IMR-90 (cell line): ENCODE data around the gene INSYN1. TPM values are rescaled to one million over a fixed set of nuclear protein-coding genes. Genes with fewer than 3 reads are reported as not detected.
A peak's percentile ranks its signal among the peaks of the same experiment; 100 is the strongest.

ENCODE experiments used
- ATAC-seq: fragments of 200-7000 bp; cut with Tn5 transposase; 2 replicates; pipeline ENCODE4 v1.9.1; 2020; ENCODE audit warnings: low read depth, mild to moderate bottlenecking, moderate library complexity
- BruUV-seq: library from RNA; stranded (reverse); fragments of 400-500 nt; replicated peaks from 2 replicates; lab custom pipeline; 2021; lab: Mats Ljungman, UMichigan
- CTCF ChIA-PET: fragments of 300-600 bp; formaldehyde crosslinking; extraction: SDS; loops from one replicate; lab custom pipeline; 2021; ENCODE audit warnings: antibody characterized with exemption; lab: Yijun Ruan, JAX
- POLR2A ChIA-PET: fragments of 300-600 bp; sonication (Branson Sonifier 250); formaldehyde crosslinking; loops from one replicate; lab custom pipeline; 2022; ENCODE audit warnings: antibody characterized with exemption; ENCODE audit not compliant: unreplicated experiment; lab: Charles Lee
- DNase-seq: peaks from one replicate; pipeline ENCODE4 v3.0.0; 2013
- H2AFZ ChIP-seq: replicated peaks from 2 replicates; pipeline ENCODE3; 2013; ENCODE audit warnings: low read length, mild to moderate bottlenecking; ENCODE audit not compliant: poor library complexity
- H2AK5ac ChIP-seq: 2 replicates; pipeline ENCODE4 v1.6.1; 2013; ENCODE audit warnings: low read depth, low read length, inconsistent platforms
- H2AK9ac ChIP-seq: replicated peaks from 2 replicates; pipeline ENCODE3; 2013; ENCODE audit warnings: mild to moderate bottlenecking, low read depth, low read length, moderate library complexity; ENCODE audit not compliant: poor library complexity
- H2BK120ac ChIP-seq: 2 replicates; pipeline ENCODE4 v1.6.1; 2013; ENCODE audit warnings: low read depth, low read length, inconsistent platforms
- H2BK15ac ChIP-seq: 3 replicates; pipeline ENCODE4 v1.6.1; 2013; ENCODE audit warnings: low read depth, low read length, inconsistent platforms
- H2BK20ac ChIP-seq: 2 replicates; pipeline ENCODE4 v1.6.1; 2013; ENCODE audit warnings: low read depth, mild to moderate bottlenecking, inconsistent platforms, low read length, moderate library complexity
- H2BK5ac ChIP-seq: 2 replicates; pipeline ENCODE4 v1.6.1; 2013; ENCODE audit warnings: mild to moderate bottlenecking, low read depth, low read length, inconsistent platforms; ENCODE audit not compliant: poor library complexity, severe bottlenecking
- H3K14ac ChIP-seq: replicated peaks from 2 replicates; pipeline ENCODE4 v1.6.1; 2013; ENCODE audit warnings: low read depth, low read length, inconsistent platforms
- H3K18ac ChIP-seq: 2 replicates; pipeline ENCODE4 v1.6.1; 2013; ENCODE audit warnings: low read depth, low read length, control low read depth
- H3K23ac ChIP-seq: 2 replicates; pipeline ENCODE4 v1.6.1; 2013; ENCODE audit warnings: low read depth, low read length, inconsistent platforms
- H3K27ac ChIP-seq: 2 replicates; pipeline ENCODE4 v1.5.1; 2013; ENCODE audit warnings: mild to moderate bottlenecking, control low read depth, low read length; ENCODE audit not compliant: insufficient read depth
- H3K27me3 ChIP-seq: 2 replicates; pipeline ENCODE4 v1.6.1; 2013; ENCODE audit warnings: low read length; ENCODE audit not compliant: control insufficient read depth, insufficient read depth
- H3K36me3 ChIP-seq: 2 replicates; pipeline ENCODE4 v1.6.1; 2013; ENCODE audit warnings: low read length, mixed read lengths; ENCODE audit not compliant: control insufficient read depth, insufficient read depth
- H3K4ac ChIP-seq: 2 replicates; pipeline ENCODE4 v1.6.1; 2013; ENCODE audit warnings: low read depth, low read length, inconsistent platforms
- H3K4me1 ChIP-seq: 2 replicates; pipeline ENCODE4 v1.6.1; 2013; ENCODE audit warnings: low read length, mixed read lengths; ENCODE audit not compliant: control insufficient read depth, insufficient read depth
- H3K4me2 ChIP-seq: 2 replicates; pipeline ENCODE4 v1.6.1; 2013; ENCODE audit warnings: low read depth, mild to moderate bottlenecking, control low read depth, low read length, moderate library complexity
- H3K4me3 ChIP-seq: 2 replicates; pipeline ENCODE4 v1.5.1; 2013; ENCODE audit warnings: low read depth, mild to moderate bottlenecking, control low read depth, low read length, moderate library complexity; ENCODE audit not compliant: insufficient read depth
- H3K56ac ChIP-seq: 2 replicates; pipeline ENCODE4 v1.6.1; 2013; ENCODE audit warnings: low read length, inconsistent platforms; ENCODE audit not compliant: insufficient read depth; ENCODE audit errors: extremely low read depth
- H3K79me1 ChIP-seq, 2 experiments: 2 replicates each; pipeline ENCODE4 v1.6.1; 2013; ENCODE audit warnings: low read length in 2 of 2, inconsistent platforms in 1 of 2, low read depth in 1 of 2
- H3K9ac ChIP-seq: 2 replicates; pipeline ENCODE4 v1.6.1; 2013; ENCODE audit warnings: low read depth, low read length, control low read depth
- H3K9me1 ChIP-seq: 2 replicates; pipeline ENCODE4 v1.6.1; 2013; ENCODE audit warnings: low read length, inconsistent platforms; ENCODE audit not compliant: insufficient read depth
- H3K9me3 ChIP-seq: 2 replicates; pipeline ENCODE4 v1.6.1; 2013; ENCODE audit warnings: low read length; ENCODE audit not compliant: control insufficient read depth, insufficient read depth
- H4K20me1 ChIP-seq: 2 replicates; pipeline ENCODE4 v1.6.1; 2013; ENCODE audit warnings: low read length, inconsistent platforms; ENCODE audit not compliant: insufficient read depth
- H4K5ac ChIP-seq: 2 replicates; pipeline ENCODE4 v1.6.1; 2013; ENCODE audit warnings: mild to moderate bottlenecking, low read depth, low read length, control low read depth
- H4K8ac ChIP-seq, 2 experiments: 2 replicates each; pipeline ENCODE4 v1.6.1; 2013; ENCODE audit warnings: low read depth in 2 of 2, low read length in 2 of 2, control low read depth in 1 of 2, inconsistent platforms in 1 of 2
- H4K91ac ChIP-seq: 2 replicates; pipeline ENCODE4 v1.6.1; 2013; ENCODE audit warnings: low read depth, low read length, inconsistent platforms; ENCODE audit not compliant: insufficient read depth
- BHLHE40 ChIP-seq: fragments of 150-350 bp; IDR thresholded peaks from 2 replicates; pipeline ENCODE4 v1.6.1; 2016; ENCODE audit warnings: mild to moderate bottlenecking, low read depth, low read length
- CEBPB ChIP-seq: IDR thresholded peaks from 2 replicates; pipeline ENCODE4 v1.6.1; 2012; ENCODE audit warnings: low read depth, low read length, improper control_type of control experiment
- FOS ChIP-seq: fragments of 150-350 bp; IDR thresholded peaks from 2 replicates; pipeline ENCODE4 v1.6.1; 2016; ENCODE audit warnings: low read depth, low read length
- MAZ ChIP-seq: IDR thresholded peaks from 2 replicates; pipeline ENCODE4 v1.6.1; 2012; ENCODE audit warnings: low read depth, mild to moderate bottlenecking, low read length, improper control_type of control experiment, moderate library complexity, borderline replicate concordance
- POLR2A ChIP-seq: IDR thresholded peaks from 2 replicates; pipeline ENCODE4 v1.6.1; 2012; ENCODE audit warnings: mild to moderate bottlenecking, low read depth, low read length
- RAD21 ChIP-seq: IDR thresholded peaks from 2 replicates; pipeline ENCODE4 v1.6.1; 2012; ENCODE audit warnings: low read length, improper control_type of control experiment
- RFX5 ChIP-seq: IDR thresholded peaks from 2 replicates; pipeline ENCODE4 v1.8.0; 2012; ENCODE audit warnings: low read depth, mild to moderate bottlenecking, low read length, moderate library complexity
- SMC3 ChIP-seq: fragments of 150-350 bp; IDR thresholded peaks from 2 replicates; pipeline ENCODE4 v1.6.1; 2016; ENCODE audit warnings: low read depth, mild to moderate bottlenecking, antibody characterized with exemption, low read length, moderate library complexity
- WGBS, 2 experiments: methylation state at CpG; one replicate each; pipeline versions ENCODE4 v1.1.5 to v1.1.7; 2013; ENCODE audit warnings: missing lambda C conversion rate in 2 of 2; ENCODE audit not compliant: insufficient read length in 1 of 2; ENCODE audit errors: extremely low coverage in 2 of 2; 5-methylcytosine and 5-hydroxymethylcytosine counted together
- dilution Hi-C: fragments of 300-500 bp; cut with HindIII; formaldehyde crosslinking; loops from one replicate; pipeline ENCODE4 v1.14.3; 2018; ENCODE audit warnings: low sequenced_read_pairs; ENCODE audit not compliant: unreplicated experiment
- in situ Hi-C: fragments of 300-500 bp; cut with MboI; formaldehyde crosslinking; loops from 3 replicates; pipeline ENCODE4 v1.14.3; 2019; ENCODE audit warnings: low sequenced_read_pairs, inconsistent platforms, mixed read lengths
- intact Hi-C: fragments of 100-400 bp; cut with micrococcal nuclease; formaldehyde crosslinking; loops from 2 replicates; pipeline ENCODE4 v1.10.0; 2022
- polyA plus RNA-seq, 3 experiments: library from polyadenylated mRNA; depleted of rRNA; stranded (reverse); fragments of >200 nt; gene quantifications; 2 replicates each; pipeline ENCODE4 v1.2.3, GENCODE V29; 2012; ENCODE audit warnings: low replicate concordance in 1 of 3
- total RNA-seq: library from RNA; depleted of rRNA; stranded (reverse); fragments of >200 nt; gene quantifications from 2 replicates; pipeline ENCODE4 v1.2.3, GENCODE V29; 2012
- TF ChIP-seq, protein P1 (sequence below): fragments of 150-350 bp; IDR thresholded peaks from 2 replicates; pipeline ENCODE4 v1.6.1; 2016; ENCODE audit warnings: low read depth, mild to moderate bottlenecking, low read length, moderate library complexity, borderline replicate concordance
- TF ChIP-seq, protein P2 (sequence below): conservative IDR thresholded peaks from 2 replicates; pipeline ENCODE4 v1.5.1; 2012; ENCODE audit warnings: mild to moderate bottlenecking, low read depth, low read length, improper control_type of control experiment

The INSYN1 gene
- total and polyA plus RNA-seq, 2 of the 4 experiments (the other 2 are of a cell fraction) = 0.18 to 0.34 TPM

DNA sequence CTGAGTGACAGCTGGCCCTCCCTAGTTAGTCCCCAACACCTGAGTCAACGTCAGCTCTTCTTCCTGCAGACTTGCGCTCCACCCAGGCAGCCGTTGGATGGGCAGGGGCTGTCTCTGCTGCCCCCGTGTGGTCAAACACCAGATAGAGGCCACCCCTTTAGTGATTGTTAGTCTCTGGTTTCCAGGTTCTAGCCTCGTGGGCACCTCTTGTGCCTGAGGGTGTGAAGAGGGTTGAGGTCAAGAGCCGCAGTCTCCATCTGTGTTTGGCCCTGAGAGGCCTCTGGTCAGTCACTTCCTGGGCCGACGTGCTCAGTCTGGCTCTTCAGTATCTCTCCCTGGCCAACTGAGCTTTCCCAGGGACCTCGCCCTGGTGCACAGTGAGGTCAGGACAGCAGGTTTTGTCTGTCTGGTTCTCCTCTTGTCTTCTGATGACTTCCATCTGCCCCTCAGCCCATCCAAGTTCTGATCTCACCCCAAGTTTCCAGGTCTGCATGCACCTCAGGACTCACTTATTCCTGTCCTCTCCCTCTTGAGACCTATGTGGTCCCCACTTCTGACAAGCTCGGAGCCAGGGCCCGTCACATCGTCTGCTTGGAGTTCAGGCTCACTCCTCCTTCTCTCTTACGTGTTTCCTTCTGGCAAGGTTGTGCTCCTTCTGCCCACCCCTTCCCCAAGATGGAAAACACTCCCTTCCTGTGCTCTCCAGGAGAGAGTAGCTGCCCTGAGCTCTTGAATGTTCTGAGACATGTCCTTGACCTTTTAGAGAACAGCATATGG is 48.1 kb downstream of the INSYN1 start:
- in situ Hi-C loops = loop anchor here (10.0 kb wide), 1 partner anchor 400 kb away; no protein-coding TSS in a partner anchor

More for the DNA sequence above, 48.1 kb downstream of the INSYN1 start:
- Histone ChIP-seq H3K27me3 (no peaks in the 10 kb centered on the region), H3K4ac (no peak overlapping the region), H2BK15ac (no peak overlapping the region), H3K14ac (no peak overlapping the region), H3K36me3 (peaks cover 63% of the 10 kb centered on the region), H2BK5ac (no peak overlapping the region), H3K4me1 (no peaks in the 10 kb centered on the region), H4K91ac (no peak overlapping the region), H3K56ac (no peak overlapping the region), H4K5ac (no peak overlapping the region), H2AK5ac (no peak overlapping the region), H3K4me3 (no peak overlapping the region), H4K20me1 (peaks cover 55% of the 10 kb centered on the region), H3K23ac (no peak overlapping the region), H2AFZ (no peak overlapping the region), H2BK120ac (no peak overlapping the region), H3K9me1 (peaks cover 5% of the 10 kb centered on the region), H3K27ac (no peak overlapping the region), H3K9ac (no peak overlapping the region), H3K79me1 (peaks cover 22 to 76% of the 10 kb centered on the region in 2 experiments), H3K18ac (no peak overlapping the region), H2BK20ac (no peak overlapping the region), H2AK9ac (no peak overlapping the region), H3K9me3 (no peaks in the 10 kb centered on the region), H4K8ac (no peak overlapping the region), H3K4me2 (no peak overlapping the region)
- ChIA-PET POLR2A (no interaction called here), CTCF (interaction anchor here (0.8 to 2.3 kb wide), 3 partner anchors 18 to 70 kb away, joined by 3 to 14 read pairs (median 4); no protein-coding TSS in a partner anchor)
- TF ChIP-seq RAD21 (peak; percentile 66), FOS (no peak), SMC3 (peak; percentile 72), POLR2A (no peak), RFX5 (no peak), BHLHE40 (no peak), CEBPB (no peak), MAZ (no peak)
- TF ChIP-seq, protein P1, sequence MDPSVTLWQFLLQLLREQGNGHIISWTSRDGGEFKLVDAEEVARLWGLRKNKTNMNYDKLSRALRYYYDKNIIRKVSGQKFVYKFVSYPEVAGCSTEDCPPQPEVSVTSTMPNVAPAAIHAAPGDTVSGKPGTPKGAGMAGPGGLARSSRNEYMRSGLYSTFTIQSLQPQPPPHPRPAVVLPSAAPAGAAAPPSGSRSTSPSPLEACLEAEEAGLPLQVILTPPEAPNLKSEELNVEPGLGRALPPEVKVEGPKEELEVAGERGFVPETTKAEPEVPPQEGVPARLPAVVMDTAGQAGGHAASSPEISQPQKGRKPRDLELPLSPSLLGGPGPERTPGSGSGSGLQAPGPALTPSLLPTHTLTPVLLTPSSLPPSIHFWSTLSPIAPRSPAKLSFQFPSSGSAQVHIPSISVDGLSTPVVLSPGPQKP = no peak
- TF ChIP-seq, protein P2, sequence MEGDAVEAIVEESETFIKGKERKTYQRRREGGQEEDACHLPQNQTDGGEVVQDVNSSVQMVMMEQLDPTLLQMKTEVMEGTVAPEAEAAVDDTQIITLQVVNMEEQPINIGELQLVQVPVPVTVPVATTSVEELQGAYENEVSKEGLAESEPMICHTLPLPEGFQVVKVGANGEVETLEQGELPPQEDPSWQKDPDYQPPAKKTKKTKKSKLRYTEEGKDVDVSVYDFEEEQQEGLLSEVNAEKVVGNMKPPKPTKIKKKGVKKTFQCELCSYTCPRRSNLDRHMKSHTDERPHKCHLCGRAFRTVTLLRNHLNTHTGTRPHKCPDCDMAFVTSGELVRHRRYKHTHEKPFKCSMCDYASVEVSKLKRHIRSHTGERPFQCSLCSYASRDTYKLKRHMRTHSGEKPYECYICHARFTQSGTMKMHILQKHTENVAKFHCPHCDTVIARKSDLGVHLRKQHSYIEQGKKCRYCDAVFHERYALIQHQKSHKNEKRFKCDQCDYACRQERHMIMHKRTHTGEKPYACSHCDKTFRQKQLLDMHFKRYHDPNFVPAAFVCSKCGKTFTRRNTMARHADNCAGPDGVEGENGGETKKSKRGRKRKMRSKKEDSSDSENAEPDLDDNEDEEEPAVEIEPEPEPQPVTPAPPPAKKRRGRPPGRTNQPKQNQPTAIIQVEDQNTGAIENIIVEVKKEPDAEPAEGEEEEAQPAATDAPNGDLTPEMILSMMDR = peak; percentile 76
- ATAC-seq (peak; percentile 72), DNase-seq (peak; percentile 28)
- dilution Hi-C loops (no loop called here), intact Hi-C loops (loop anchor here (5.0 kb wide), 1 partner anchor 423 kb away; no protein-coding TSS in a partner anchor)
- BruUV-seq = no TSS peak
- WGBS, 2 experiments = 89% methylated on average over 7 of the region's 13 CpGs; no CpG with 5 or more reads in 1 of the 2 experiments
